HFFc6 (cell line): Measurements from ENCODE around the gene SRP14. TPM values are rescaled to one million over a fixed set of nuclear protein-coding genes. Genes with fewer than 3 reads are reported as not detected.

Experiments used
- DNase-seq: peaks from one replicate; pipeline ENCODE4 v3.0.0-alpha.2; 2018
- H3K27ac Mint-ChIP-seq: 2 replicates; pipeline ENCODE4 v1.8.0; 2020; ENCODE audit warnings: mild to moderate bottlenecking, mixed read lengths
- H3K27me3 Mint-ChIP-seq: 2 replicates; pipeline ENCODE4 v1.8.0; 2021; ENCODE audit warnings: mild to moderate bottlenecking, moderate library complexity, mixed read lengths; ENCODE audit not compliant: insufficient read depth
- H3K36me3 Mint-ChIP-seq: 2 replicates; pipeline ENCODE4 v1.8.0; 2021; ENCODE audit warnings: low read depth, mixed read lengths
- H3K4me1 Mint-ChIP-seq: 2 replicates; pipeline ENCODE4 v1.8.0; 2020; ENCODE audit warnings: low read depth, mixed read lengths
- H3K4me3 Mint-ChIP-seq: 2 replicates; pipeline ENCODE4 v1.8.0; 2020; ENCODE audit warnings: mild to moderate bottlenecking, moderate library complexity, mixed read lengths
- H3K9me3 Mint-ChIP-seq: 2 replicates; pipeline ENCODE4 v1.8.0; 2020; ENCODE audit warnings: mild to moderate bottlenecking, mixed read lengths
- total RNA-seq, 6 experiments: library from RNA; stranded (reverse); fragmentation: NEBNext Ultra II Directional; extraction: Animal tissue kit (Norgen Biotek cat#: 25700); gene quantifications; 2 replicates in 1 of 6; 3 replicates in 5 of 6; pipeline ENCODE4 v1.2.3, GENCODE V29; 2021
- TF ChIP-seq, protein P1 (sequence below): fragments of 200-600 bp; sonication (generic); IDR thresholded peaks from 2 replicates; pipeline ENCODE4 v1.5.0; 2021; ENCODE audit warnings: antibody characterized with exemption, mild to moderate bottlenecking

SRP14 gene
- total RNA-seq, 6 experiments from 2014 or later = 177 to 227 (median 212) TPM

DNA sequence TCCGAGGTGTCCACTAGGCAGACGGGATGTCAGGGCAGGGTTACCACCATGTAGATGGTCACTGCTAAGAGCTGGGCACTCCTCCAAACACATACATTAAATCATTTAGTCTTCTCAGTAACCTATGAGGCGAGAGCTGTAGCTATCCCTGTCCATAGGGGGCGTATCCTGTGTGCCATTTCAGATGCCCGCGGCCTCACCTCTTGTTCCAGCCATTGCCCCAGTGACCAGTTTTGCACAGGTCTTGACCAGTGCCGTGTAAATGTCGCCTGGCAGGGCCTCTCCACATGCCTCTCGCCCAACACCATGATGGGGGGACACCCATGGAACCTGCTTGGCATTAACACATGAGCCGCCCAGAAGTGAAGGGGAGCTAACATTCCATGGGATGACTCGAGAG is 20.8 kb upstream of the SRP14 start:
- Mint-ChIP-seq H3K27me3 (peaks cover 3% of the 10 kb centered on the region; the same call in 1 of the 2 replicates), H3K36me3 (no peaks in the 10 kb centered on the region), H3K4me1 (peaks cover 26% of the 10 kb centered on the region), H3K27ac (no peak overlapping the region), H3K9me3 (no peaks in the 10 kb centered on the region), H3K4me3 (no peak overlapping the region)
- DNase-seq = no peak
- TF ChIP-seq, protein P1, sequence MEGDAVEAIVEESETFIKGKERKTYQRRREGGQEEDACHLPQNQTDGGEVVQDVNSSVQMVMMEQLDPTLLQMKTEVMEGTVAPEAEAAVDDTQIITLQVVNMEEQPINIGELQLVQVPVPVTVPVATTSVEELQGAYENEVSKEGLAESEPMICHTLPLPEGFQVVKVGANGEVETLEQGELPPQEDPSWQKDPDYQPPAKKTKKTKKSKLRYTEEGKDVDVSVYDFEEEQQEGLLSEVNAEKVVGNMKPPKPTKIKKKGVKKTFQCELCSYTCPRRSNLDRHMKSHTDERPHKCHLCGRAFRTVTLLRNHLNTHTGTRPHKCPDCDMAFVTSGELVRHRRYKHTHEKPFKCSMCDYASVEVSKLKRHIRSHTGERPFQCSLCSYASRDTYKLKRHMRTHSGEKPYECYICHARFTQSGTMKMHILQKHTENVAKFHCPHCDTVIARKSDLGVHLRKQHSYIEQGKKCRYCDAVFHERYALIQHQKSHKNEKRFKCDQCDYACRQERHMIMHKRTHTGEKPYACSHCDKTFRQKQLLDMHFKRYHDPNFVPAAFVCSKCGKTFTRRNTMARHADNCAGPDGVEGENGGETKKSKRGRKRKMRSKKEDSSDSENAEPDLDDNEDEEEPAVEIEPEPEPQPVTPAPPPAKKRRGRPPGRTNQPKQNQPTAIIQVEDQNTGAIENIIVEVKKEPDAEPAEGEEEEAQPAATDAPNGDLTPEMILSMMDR = no peak

DNA sequence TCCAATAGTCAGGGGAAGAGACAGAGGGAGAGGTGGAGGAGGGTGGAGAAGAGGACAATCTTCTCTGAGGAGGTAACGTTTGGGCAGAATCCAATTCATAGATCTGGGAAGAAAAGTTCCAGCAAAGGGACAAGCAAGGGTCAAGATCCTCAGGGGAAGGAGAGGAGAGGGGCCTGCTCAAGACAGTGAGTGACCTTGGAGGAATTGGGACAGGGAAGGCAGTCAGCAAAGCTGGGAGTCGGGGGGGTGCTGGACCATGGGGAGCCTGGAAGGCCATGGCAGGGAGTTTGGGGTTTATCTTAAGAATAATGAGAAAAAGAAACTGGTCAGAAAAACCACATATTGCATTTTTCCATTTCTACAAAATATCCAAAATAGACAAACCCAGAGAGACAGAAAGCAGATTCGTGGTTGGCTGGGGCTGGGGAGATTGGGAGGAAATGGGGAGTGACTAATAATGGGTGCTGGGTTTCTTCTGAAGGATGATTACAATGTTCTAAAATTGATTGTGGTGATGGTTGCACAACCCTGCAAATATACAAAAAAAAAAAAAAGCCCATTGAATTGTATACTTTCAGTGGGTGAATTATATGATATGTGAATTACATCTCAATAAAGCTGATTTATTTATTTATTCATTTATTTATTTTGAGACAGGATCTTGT is 19.6 kb upstream of the SRP14 start:
- Mint-ChIP-seq H3K4me3 (peak overlapping the region; percentile 41), H3K36me3 (no peaks in the 10 kb centered on the region), H3K27ac (peak overlapping the region; percentile 72), H3K27me3 (no peaks in the 10 kb centered on the region), H3K9me3 (no peaks in the 10 kb centered on the region), H3K4me1 (peaks cover 38% of the 10 kb centered on the region)
- TF ChIP-seq, protein P1 = no peak
- no peak for DNase-seq

DNA sequence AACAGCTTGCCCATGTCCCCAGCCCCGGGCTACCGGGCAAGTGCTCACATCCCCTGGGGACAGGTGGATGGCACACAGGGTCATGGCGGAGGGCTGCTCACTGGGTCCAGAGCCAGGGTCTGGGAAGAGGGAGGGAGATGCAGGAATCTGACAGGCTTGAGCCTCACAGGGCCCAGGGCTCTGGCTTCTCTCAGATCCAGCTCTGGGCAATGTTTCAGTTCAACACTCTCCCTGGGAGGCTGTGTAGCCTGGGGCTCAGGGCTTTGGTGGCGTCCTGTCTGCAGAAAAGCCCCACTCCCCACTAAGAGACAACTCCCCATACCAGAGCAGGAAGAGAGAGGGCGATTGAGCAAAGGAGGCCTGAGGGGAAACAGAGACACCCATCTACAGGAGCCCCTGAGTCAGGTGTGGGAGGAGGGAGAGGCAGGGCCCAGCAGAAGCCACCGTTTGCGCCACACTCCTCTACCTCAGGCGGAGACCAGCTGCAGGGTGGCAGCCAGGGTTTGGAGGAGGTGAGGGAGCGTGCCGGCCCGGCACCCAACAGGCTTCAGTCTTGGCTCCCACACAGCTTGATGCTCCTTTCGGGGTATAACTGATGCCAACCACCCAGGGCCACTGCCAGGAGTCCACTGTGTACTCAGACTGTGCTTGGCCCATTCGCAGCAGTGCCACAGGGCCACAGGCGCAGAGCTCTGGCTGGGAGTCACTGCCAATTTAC is 16.8 kb upstream of the SRP14 start:
- Mint-ChIP-seq H3K9me3 (no peaks in the 10 kb centered on the region), H3K36me3 (no peaks in the 10 kb centered on the region), H3K4me3 (no peak overlapping the region), H3K4me1 (peaks cover 40% of the 10 kb centered on the region), H3K27me3 (no peaks in the 10 kb centered on the region; the same call in 1 of the 2 replicates), H3K27ac (no peak overlapping the region)
- TF ChIP-seq, protein P1 = no peak
- DNase-seq = no peak

DNA sequence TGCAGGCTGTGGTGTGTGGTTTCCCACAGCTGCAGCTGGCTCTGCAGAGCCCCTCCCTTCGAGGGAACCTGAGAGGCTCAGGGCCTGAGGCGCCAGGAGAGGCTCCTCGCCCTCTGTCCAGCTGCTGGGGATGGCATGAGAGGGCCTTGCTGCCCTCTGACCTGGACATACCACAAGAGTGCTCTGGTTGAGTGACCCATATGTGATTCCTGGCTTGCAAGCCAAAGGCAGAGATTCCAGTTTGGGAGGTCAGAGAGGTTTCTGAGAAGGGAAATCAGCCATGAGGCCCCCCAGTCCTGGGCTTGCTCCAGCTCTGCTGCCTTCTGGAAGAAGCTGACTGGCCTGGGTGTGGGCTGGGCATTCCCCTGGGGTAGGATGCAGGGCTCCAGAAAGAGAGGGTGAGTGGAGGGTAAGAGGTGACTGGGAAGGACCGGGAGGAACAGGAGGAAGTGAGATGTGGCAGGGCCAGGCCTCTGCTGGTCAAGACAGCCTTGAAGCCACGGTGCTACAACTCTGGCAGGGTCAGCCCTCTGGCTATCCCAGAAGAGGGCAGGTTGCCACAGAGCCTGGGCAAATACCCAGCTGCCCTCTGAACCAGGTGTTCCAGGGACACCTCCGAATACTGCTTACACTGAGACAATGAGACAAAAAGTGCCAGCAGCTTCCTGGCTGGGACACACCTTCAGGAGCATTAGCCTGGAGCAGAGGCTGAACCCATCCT is 16.0 kb upstream of the SRP14 start:
- Mint-ChIP-seq H3K36me3 (no peaks in the 10 kb centered on the region), H3K9me3 (0 out of 2 replicates have a peak, but pooled peaks cover 3% of the 10 kb centered on the region), H3K27ac (peak overlapping the region; percentile 12; the same call in 1 of the 2 replicates), H3K27me3 (no peaks in the 10 kb centered on the region; the same call in 1 of the 2 replicates), H3K4me1 (peaks cover 40% of the 10 kb centered on the region), H3K4me3 (no peak overlapping the region)
- TF ChIP-seq, protein P1 = no peak
- no peak for DNase-seq

DNA sequence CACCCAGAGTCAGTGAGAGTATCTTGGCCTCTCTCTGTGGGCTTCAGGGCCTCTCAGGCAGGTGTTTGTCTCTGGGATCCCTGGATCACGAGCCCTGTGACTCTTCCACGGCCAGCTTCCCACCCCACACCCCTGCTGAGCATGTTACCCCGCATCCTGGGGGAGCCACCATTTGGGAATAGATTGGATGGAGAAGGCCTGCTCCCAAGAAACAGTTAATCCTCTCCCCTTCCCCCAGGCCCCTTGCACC is 15.5 kb upstream of the SRP14 start:
- H3K27me3 Mint-ChIP-seq = no peaks in the 10 kb centered on the region; the same call in 1 of the 2 replicates
- peaks cover 40% of the 10 kb centered on the region for H3K4me1 Mint-ChIP-seq
- 0 out of 2 replicates have a peak, but pooled peaks cover 4% of the 10 kb centered on the region for H3K9me3 Mint-ChIP-seq
- TF ChIP-seq, protein P1 = no peak
- H3K27ac Mint-ChIP-seq = no peak overlapping the region
- no peak for DNase-seq
- no peaks in the 10 kb centered on the region for H3K36me3 Mint-ChIP-seq
- no peak overlapping the region for H3K4me3 Mint-ChIP-seq
